Fibroblast of skin of left quadriceps (primary cell): ENCODE results near the gene TPP1.

Experiments
- DNase-seq, 2 experiments: peaks; one replicate each; pipeline ENCODE4 v3.0.0-alpha.2; 2013; ENCODE audit warnings: low read depth in 2 of 2

The TPP1 gene

DNA sequence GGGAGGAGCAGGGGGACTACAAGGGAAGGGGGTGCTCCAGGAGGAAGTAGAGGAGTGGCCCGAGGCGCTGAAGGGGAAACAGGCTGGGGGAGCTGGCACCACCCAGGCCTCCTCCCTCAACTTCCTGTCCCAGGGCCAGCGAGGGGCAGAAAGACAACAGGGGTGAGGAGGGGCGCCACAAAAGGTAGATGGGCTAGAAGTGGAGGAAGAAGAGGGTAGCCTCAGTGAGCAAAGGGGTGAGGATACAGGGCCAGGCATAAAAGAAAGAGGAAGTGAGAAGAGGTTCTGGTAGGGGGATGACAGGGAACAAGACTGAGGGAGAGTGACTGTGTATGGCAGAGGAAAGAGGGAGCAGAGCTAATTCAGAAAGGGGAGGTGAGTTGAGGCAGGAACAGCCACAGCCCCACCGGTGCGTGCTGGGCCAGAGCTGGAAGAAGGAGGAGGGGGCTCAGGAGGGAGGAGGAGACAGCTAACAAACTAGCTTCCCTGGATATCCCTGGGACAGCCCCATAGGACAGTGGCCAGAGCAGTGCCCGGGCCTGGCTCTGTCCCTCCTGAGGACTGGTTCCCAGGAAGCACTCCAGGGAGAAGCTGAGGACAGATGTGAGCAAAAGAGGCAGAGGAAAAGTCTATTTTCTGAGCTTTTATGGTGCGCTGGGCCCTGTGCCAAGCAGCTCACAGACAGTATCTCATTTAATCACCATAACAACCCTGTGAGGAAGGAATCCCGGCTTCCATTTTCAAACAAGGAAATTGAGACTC, 27.9 kb upstream of the TPP1 start:
- peak; percentile 47 for DNase-seq

- peak; percentile 81 to 85 for DNase-seq
Observed at GRCh38 chr11:6646576-6646917, 27.3 kb upstream of the TPP1 start.

- peak; percentile 20 to 28 for DNase-seq
Observed at GRCh38 chr11:6646071-6646470, 26.8 kb upstream of the TPP1 start.

- no peak for DNase-seq
Observed at GRCh38 chr11:6642957-6643356, 23.7 kb upstream of the TPP1 start.

GRCh38 chr11:6640985-6641701, 21.9 kb upstream of the TPP1 start:
- no peak for DNase-seq

GRCh38 chr11:6640036-6640984, 21.1 kb upstream of the TPP1 start:
- DNase-seq = no peak

DNA sequence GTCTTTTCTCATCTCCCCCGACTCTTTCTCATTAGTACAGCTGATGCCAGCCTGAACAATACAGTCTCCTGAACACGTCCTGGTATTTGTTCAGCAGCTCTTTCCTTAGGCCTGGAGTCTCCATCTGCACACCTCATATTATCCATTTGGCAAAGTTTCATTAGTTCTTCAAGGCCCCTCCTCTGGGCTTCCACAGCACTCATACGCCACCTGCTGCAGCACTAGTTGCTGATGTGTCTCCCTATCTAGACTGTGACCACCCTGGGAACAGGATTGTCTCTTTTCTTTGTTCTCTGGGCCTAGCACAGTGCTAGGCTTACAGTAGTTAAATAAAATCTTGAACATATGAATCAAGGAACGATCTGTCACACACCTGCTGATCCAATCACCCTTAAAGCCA, 19.2 kb upstream of the TPP1 start:
- DNase-seq = no peak

- DNase-seq = no peak
Observed at GRCh38 chr11:6637871-6638270, 18.6 kb upstream of the TPP1 start.

DNA sequence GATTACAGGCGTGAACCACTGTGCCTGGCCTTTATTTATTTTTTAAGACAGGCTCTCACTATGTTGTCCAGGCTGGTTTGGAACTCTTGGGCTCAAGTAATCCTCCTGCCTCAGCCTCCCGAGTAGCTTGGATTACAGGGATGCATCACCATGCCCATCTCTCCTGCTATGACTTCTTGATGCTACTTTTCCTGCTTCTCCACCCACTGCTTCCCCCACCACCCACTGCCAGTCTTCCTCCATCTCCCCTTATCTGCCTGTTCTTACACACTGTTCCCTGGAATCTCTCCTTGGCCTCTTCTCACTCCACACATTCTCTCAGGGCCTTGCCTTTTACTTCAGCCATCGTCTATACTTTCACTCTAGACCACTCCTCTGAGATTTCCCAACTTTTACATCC, 17.3 kb upstream of the TPP1 start:
- DNase-seq = no peak

DNA sequence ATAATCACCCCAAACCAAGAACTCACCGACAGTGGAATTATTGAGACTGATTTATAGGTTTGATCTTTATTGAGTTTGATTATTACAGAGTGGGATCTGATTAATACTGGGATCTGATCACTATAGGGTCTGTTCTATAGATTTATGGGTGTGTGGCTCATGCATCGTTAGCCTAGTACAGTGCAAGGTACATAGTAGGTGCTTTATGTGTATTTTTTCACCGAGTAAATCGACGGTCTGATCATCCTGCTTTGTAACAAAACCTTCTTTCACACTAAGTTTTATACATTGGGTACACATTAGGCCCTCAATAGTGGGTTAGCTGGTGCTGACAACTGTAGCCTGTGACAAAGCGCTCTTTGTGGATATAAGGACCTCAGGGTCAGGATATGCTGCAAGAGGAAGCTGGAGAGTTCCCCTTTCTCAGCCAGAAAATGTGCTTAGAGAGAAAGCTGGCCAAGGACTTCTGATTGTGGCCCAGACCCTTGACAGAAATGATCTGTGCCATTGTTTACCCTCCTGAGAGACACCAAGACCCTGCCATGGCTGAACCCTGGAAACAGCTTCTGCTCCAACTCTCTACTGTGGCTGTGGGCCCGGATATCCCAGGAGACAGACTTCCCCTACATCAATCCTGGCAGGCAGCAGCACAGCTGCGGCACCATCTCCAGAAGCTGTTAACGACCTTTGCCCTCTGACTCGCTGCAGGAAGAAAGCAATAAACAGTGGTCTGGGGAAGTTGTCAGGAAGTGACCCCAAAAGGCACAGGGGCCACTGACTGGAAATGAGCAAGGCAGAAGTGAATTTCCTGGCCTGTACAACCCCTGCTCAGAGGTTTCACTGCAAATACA, 16.1 kb upstream of the TPP1 start:
- no peak for DNase-seq

DNA sequence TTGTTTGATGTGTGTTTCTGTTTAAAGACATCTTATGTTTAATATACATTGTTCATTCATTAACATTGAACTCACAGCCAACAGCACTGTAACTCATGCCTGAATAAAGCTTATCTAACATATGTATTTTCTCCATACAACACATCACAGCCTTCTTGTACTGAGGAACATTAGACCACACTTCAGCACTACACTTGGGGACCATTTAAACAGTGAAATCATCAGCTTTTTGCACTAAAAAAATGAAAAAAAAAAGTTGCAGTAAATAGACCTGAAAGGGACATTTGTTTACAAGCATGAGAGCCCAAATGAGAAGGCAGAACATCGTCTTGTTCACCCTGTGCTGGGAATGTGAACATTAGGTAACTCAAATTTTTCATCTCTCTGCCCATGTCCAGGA, 15.3 kb upstream of the TPP1 start:
- DNase-seq = no peak

DNA sequence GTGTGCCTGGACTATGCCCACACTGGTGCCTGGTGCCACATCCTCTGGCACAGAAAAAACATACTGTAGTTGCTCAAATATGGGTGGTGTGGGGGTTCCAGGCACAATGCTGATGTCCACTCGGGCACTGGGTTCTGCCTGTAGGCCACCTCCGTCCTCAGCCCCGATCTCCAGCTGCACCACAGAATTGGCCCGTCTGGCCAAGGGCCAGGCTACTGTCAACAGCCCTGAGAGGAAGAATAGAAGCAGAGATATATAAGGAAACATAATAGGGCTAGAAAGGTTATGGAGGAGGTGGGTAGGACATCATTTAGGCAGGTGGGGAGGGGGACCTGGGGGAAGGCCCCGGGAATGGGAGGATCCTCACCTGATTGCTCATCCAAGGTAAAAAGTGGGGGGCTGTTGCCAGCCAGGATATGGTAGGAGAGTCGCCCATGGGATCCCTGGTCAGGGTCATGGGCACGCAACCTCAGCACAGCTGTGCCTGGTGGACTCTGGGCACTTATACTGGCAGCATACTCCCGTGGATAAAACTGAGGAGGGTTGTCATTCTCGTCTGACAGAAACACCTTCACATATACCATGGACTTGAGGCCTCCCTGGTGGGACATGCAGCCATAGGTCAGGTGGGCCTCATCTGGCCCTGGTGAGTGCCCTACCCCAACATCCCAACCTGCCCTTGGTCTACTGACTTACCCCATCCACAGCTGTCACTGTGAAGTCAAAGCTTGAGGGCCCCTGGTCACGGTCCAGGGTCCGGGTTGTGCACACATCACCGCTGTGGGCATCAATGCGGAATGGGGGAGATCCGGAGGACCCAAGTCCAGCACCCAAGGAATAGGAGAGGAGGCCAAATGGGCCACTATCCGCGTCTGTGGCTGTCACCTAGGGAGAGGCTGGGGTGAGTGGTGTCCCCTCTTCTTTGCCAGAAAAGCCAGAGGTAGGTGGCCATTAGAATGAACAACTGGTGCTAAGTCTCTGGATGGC, 14.5 kb upstream of the TPP1 start:
- no peak for DNase-seq

DNA sequence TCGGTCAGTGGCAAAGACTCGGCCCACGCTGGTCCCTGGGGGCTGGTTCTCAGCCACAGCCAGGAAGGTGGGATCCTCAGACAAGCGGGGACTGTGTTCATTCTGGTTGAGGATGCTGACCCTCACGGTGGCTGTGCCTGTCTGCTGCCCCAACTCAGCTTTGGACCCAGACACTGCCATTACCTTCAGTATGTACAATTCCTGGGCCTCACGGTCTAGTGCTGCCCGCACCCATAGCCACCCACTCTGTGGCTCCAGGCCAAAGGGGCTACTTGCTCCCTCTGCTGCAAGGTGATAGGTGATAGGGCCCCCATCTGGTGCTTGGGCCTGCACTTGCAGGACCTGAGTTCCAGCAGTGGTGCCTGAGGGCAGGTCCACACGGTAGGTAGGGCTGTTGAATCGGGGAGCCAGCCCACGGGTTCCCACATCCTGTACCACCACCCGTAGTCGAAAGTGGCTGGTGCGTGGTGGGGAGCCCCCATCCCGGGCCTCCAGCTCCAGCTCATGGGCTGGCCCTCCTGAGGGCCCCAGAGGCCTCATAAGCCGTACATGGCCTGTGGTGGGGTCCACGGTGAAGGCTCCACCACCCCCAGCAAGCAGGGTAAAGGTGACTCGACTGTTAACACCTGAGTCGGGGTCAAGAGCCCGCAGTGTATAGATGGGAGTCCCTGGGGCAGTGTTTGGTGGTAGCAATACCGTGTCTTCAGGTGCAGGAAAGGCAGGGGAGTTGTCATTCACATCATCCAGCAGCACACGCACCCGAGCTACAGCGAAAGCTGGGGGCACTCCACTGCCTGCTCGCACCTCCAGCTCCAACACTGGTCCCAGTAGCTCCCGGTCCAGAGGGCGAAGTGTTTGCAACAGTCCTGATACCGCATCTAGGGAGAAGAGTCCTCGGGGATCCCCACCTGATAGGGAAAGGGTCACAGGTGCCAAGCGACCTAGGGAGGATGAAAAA, 13.2 kb upstream of the TPP1 start:
- no peak for DNase-seq

DNA sequence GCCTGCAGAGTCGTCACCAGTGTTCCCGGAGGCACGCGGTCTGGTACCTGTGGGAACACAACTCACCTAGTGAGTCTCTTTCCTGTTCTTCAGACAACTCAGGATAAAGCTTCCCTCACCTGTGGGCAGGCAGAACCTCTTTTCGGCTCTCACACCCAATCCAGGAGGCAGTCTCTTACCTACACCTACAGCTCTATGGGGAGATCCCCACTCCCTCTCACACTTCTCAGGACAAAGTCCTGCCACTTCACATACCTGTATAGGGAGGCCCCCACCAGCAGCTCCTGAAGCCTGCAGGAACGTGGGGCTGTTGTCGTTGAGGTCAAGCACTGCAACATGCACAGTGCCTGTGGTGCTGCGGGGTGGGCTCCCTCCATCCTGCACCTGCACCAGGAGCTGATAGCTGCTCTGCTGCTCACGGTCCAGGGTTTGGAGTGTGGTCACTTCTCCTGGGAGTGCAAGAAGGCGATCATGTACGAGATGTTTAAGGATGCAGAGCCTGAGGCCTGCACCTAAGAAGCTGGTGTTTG, 12.2 kb upstream of the TPP1 start:
- DNase-seq = no peak

- no peak for DNase-seq
Observed at GRCh38 chr11:6630632-6631291, 11.5 kb upstream of the TPP1 start.

- DNase-seq = no peak
Observed at GRCh38 chr11:6629892-6630631, 10.8 kb upstream of the TPP1 start.

GRCh38 chr11:6629573-6629891, 10.3 kb upstream of the TPP1 start:
- no peak for DNase-seq

- no peak for DNase-seq
Observed at GRCh38 chr11:6628526-6628925, 9.3 kb upstream of the TPP1 start.
